GM23338 (cell line): ENCODE results near the gene VDAC1. TPM values are rescaled to one million over a fixed set of nuclear protein-coding genes. Genes with fewer than 3 reads are reported as not detected.
A peak's percentile ranks its signal among the peaks of the same experiment; 100 is the strongest.

Experiments used
- ATAC-seq: fragments of 200-7000 bp; cut with Tn5 transposase; 3 replicates; pipeline ENCODE4 v1.9.1; 2020
- DNase-seq: peaks from one replicate; pipeline ENCODE4 v3.0.0-alpha.2; 2015; ENCODE audit warnings: low spot score
- H2AFZ ChIP-seq: fragments of 200-600 bp; sonication (generic); 2 replicates; pipeline ENCODE4 v1.8.0; 2016; ENCODE audit warnings: antibody characterized with exemption, mild to moderate bottlenecking, moderate library complexity
- H3F3A ChIP-seq: fragments of 200-600 bp; sonication (generic); replicated peaks from 2 replicates; pipeline ENCODE4 v1.8.0; 2017; ENCODE audit warnings: antibody characterized with exemption, mixed run types, low read depth
- H3K27ac ChIP-seq: fragments of 200-600 bp; sonication (generic); 2 replicates; pipeline ENCODE4 v1.6.1; 2016; ENCODE audit warnings: low read depth
- H3K27me3 ChIP-seq: fragments of 200-600 bp; sonication (generic); 2 replicates; pipeline ENCODE4 v1.8.0; 2016; ENCODE audit warnings: mild to moderate bottlenecking, mixed run types, moderate library complexity; ENCODE audit not compliant: insufficient read depth
- H3K36me3 ChIP-seq: fragments of 200-600 bp; sonication (generic); 2 replicates; pipeline ENCODE4 v1.8.0; 2016; ENCODE audit warnings: mild to moderate bottlenecking; ENCODE audit not compliant: insufficient read depth
- H3K4me1 ChIP-seq: fragments of 200-600 bp; sonication (generic); 2 replicates; pipeline ENCODE4 v1.8.0; 2016; ENCODE audit warnings: mild to moderate bottlenecking, moderate library complexity; ENCODE audit not compliant: insufficient read depth
- H3K4me2 ChIP-seq: fragments of 200-600 bp; sonication (generic); 2 replicates; pipeline ENCODE4 v1.7.1; 2017; ENCODE audit warnings: mixed run types
- H3K4me3 ChIP-seq: fragments of 200-600 bp; sonication (generic); 2 replicates; pipeline ENCODE4 v1.6.1; 2016; ENCODE audit warnings: mixed run types
- H3K79me2 ChIP-seq: fragments of 200-600 bp; sonication (generic); replicated peaks from 2 replicates; pipeline ENCODE4 v1.8.0; 2017; ENCODE audit warnings: mild to moderate bottlenecking; ENCODE audit not compliant: insufficient read depth
- H3K9me2 ChIP-seq: fragments of 200-600 bp; sonication (generic); 2 replicates; pipeline ENCODE4 v1.8.0; 2017; ENCODE audit not compliant: insufficient read depth
- H4K20me1 ChIP-seq: fragments of 200-600 bp; sonication (generic); replicated peaks from 2 replicates; pipeline ENCODE4 v1.8.0; 2017; ENCODE audit warnings: mild to moderate bottlenecking; ENCODE audit not compliant: insufficient read depth
- H3K27ac Mint-ChIP-seq: 2 replicates; pipeline ENCODE4 v1.8.0; 2020; ENCODE audit warnings: inconsistent platforms, mild to moderate bottlenecking, moderate library complexity, mixed read lengths
- H3K27me3 Mint-ChIP-seq: 3 replicates; pipeline ENCODE4 v1.8.0; 2022; ENCODE audit warnings: low read depth, mild to moderate bottlenecking, moderate library complexity, mixed read lengths, inconsistent platforms; ENCODE audit not compliant: insufficient read depth, poor library complexity
- H3K36me3 Mint-ChIP-seq: 3 replicates; pipeline ENCODE4 v1.8.0; 2021; ENCODE audit warnings: low read depth, mild to moderate bottlenecking, inconsistent platforms, moderate library complexity, mixed read lengths
- H3K4me1 Mint-ChIP-seq: 3 replicates; pipeline ENCODE4 v1.8.0; 2020; ENCODE audit warnings: mild to moderate bottlenecking, inconsistent platforms, mixed read lengths
- H3K4me3 Mint-ChIP-seq: 3 replicates; pipeline ENCODE4 v1.8.0; 2021; ENCODE audit warnings: moderate library complexity, mild to moderate bottlenecking, inconsistent platforms, mixed read lengths
- H3K9me3 Mint-ChIP-seq: 3 replicates; pipeline ENCODE4 v1.8.0; 2020; ENCODE audit warnings: moderate library complexity, mild to moderate bottlenecking, inconsistent platforms, mixed read lengths
- CREB1 ChIP-seq: fragments of 250-450 bp; sonication (Bioruptor Pico); IDR thresholded peaks from 2 replicates; pipeline ENCODE4 v1.5.0; 2020; ENCODE audit warnings: low read depth, mild to moderate bottlenecking, moderate library complexity
- EZH2 ChIP-seq: fragments of 200-600 bp; sonication (generic); IDR thresholded peaks from one replicate; pipeline ENCODE4 v1.8.0; 2017; ENCODE audit warnings: antibody characterized with exemption, mild to moderate bottlenecking, low read depth; ENCODE audit not compliant: unreplicated experiment
- JUNB ChIP-seq: IDR thresholded peaks from one replicate; pipeline ENCODE4 v1.6.1; 2016; ENCODE audit warnings: antibody characterized with exemption; ENCODE audit not compliant: unreplicated experiment
- POLR2AphosphoS5 ChIP-seq: IDR thresholded peaks from 2 replicates; pipeline ENCODE4 v1.6.1; 2016; ENCODE audit warnings: antibody characterized with exemption, low read depth
- STAT1 ChIP-seq: IDR thresholded peaks from one replicate; pipeline ENCODE4 v1.6.1; 2016; ENCODE audit warnings: antibody characterized with exemption; ENCODE audit not compliant: unreplicated experiment
- ZNF114 ChIP-seq: fragments of 250-450 bp; sonication (Bioruptor Pico); IDR thresholded peaks from 2 replicates; pipeline ENCODE4 v1.5.0; 2020; ENCODE audit warnings: mild to moderate bottlenecking, moderate library complexity
- ZNF331 ChIP-seq: fragments of 250-450 bp; sonication (Bioruptor Pico); IDR thresholded peaks from 2 replicates; pipeline ENCODE4 v1.5.0; 2020; ENCODE audit warnings: low read depth, mild to moderate bottlenecking, moderate library complexity
- polyA plus RNA-seq: library from polyadenylated mRNA; unstranded; fragments of >200 nt; fragmentation: Nextera tagmentation; extraction: Ambion mirVana; gene quantifications from 2 replicates; pipeline ENCODE4 v1.2.1, GENCODE V29; 2016
- total RNA-seq: library from RNA; depleted of rRNA; stranded (reverse); fragments of >200 nt; shearing (Covaris generic); gene quantifications from 2 replicates; pipeline ENCODE4 v1.2.3, GENCODE V29; 2014
- TF ChIP-seq, protein P1 (sequence below): IDR thresholded peaks from one replicate; pipeline ENCODE4 v1.6.1; 2018; ENCODE audit warnings: antibody characterized with exemption; ENCODE audit not compliant: unreplicated experiment
- TF ChIP-seq, protein P2 (sequence below): IDR thresholded peaks from 2 replicates; pipeline ENCODE4 v1.6.1; 2016; ENCODE audit warnings: antibody characterized with exemption
- TF ChIP-seq, protein P3 (sequence below): fragments of 250-450 bp; sonication (Bioruptor Pico); IDR thresholded peaks from 2 replicates; pipeline ENCODE4 v1.5.0; 2020; ENCODE audit warnings: mild to moderate bottlenecking, moderate library complexity

Gene VDAC1
- total and polyA plus RNA-seq, 2 experiments from 2014 or later, result 300 to 329 TPM

DNA sequence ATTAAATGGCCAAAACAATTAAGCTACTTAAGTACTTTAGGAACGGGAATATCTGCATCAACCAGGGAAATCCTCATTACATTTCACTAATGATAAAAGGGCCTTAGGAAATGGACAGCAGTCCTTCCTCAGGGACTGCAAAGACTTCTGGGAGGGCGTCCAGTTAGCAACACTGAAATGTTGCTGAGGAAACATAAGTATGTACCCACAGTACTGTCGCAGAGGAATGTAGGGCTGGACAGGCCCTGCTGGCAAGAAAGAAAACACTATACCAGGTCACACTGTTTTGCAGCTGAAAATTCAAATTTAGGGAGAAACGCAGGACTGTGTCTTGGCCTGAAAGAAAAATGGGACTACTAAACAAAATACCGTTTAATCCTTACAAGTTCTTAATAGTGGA lies 37.7 kb downstream of the VDAC1 start:
- ATAC-seq, result no peak
- peaks cover 58% of the 10 kb centered on the region for H3K79me2 ChIP-seq
- no peak overlapping the region; the same call in 1 of the 2 replicates for H3K27ac Mint-ChIP-seq
- peaks cover 5% of the 10 kb centered on the region for H3K36me3 Mint-ChIP-seq
- peaks cover 8% of the 10 kb centered on the region; the same call in 1 of the 2 replicates for H3K36me3 ChIP-seq
- H3K27ac ChIP-seq, result peak overlapping the region; percentile 65; the same call in 1 of the 2 replicates
- H3K9me2 ChIP-seq, result no peaks in the 10 kb centered on the region
- H3K4me1 ChIP-seq, result no peaks in the 10 kb centered on the region; the same call in 1 of the 2 replicates
- peak overlapping the region; percentile 94 for H3K4me2 ChIP-seq
- H3K27me3 Mint-ChIP-seq, result peaks cover 14% of the 10 kb centered on the region
- no peak for DNase-seq
- H4K20me1 ChIP-seq, result no peaks in the 10 kb centered on the region
- peak overlapping the region; percentile 84 for H3K4me3 ChIP-seq
- H2AFZ ChIP-seq, result no peak overlapping the region
- peaks cover 7% of the 10 kb centered on the region; the same call in 1 of the 2 replicates for H3F3A ChIP-seq
- TF ChIP-seq ZNF331 (CRISPR knock-in tag) (no peak), EZH2 (no peak), JUNB (no peak), POLR2AphosphoS5 (no peak), CREB1 (CRISPR knock-in tag) (no peak), STAT1 (no peak)
- TF ChIP-seq, protein P1, sequence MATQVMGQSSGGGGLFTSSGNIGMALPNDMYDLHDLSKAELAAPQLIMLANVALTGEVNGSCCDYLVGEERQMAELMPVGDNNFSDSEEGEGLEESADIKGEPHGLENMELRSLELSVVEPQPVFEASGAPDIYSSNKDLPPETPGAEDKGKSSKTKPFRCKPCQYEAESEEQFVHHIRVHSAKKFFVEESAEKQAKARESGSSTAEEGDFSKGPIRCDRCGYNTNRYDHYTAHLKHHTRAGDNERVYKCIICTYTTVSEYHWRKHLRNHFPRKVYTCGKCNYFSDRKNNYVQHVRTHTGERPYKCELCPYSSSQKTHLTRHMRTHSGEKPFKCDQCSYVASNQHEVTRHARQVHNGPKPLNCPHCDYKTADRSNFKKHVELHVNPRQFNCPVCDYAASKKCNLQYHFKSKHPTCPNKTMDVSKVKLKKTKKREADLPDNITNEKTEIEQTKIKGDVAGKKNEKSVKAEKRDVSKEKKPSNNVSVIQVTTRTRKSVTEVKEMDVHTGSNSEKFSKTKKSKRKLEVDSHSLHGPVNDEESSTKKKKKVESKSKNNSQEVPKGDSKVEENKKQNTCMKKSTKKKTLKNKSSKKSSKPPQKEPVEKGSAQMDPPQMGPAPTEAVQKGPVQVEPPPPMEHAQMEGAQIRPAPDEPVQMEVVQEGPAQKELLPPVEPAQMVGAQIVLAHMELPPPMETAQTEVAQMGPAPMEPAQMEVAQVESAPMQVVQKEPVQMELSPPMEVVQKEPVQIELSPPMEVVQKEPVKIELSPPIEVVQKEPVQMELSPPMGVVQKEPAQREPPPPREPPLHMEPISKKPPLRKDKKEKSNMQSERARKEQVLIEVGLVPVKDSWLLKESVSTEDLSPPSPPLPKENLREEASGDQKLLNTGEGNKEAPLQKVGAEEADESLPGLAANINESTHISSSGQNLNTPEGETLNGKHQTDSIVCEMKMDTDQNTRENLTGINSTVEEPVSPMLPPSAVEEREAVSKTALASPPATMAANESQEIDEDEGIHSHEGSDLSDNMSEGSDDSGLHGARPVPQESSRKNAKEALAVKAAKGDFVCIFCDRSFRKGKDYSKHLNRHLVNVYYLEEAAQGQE, result no peak
- TF ChIP-seq, protein P2, sequence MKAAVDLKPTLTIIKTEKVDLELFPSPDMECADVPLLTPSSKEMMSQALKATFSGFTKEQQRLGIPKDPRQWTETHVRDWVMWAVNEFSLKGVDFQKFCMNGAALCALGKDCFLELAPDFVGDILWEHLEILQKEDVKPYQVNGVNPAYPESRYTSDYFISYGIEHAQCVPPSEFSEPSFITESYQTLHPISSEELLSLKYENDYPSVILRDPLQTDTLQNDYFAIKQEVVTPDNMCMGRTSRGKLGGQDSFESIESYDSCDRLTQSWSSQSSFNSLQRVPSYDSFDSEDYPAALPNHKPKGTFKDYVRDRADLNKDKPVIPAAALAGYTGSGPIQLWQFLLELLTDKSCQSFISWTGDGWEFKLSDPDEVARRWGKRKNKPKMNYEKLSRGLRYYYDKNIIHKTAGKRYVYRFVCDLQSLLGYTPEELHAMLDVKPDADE, result no peak
- no peaks in the 10 kb centered on the region for H3K27me3 ChIP-seq
- peak overlapping the region; percentile 97 for H3K4me3 Mint-ChIP-seq
- H3K4me1 Mint-ChIP-seq, result peaks cover 11% of the 10 kb centered on the region; the same call in 2 of the 3 replicates
- H3K9me3 Mint-ChIP-seq, result no peaks in the 10 kb centered on the region

DNA sequence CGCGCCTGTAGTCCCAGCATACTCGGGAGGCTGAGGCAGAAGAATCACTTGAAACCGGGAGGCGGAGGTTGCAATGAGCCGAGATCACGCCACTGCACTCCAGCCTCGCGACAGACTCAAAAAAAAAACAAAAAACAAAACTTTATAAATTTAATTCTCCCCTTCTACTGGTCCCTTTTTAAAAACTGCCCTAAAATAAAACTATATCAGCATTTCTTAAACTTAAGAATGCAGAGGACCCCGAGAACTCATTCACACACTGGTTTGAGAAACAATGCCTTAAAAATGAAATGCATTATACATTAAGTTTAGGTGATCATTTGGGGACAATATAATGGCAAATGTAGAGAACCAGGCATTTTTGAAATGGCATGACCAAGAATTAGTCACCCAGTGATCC lies 38.7 kb downstream of the VDAC1 start:
- Histone ChIP-seq H3K4me2 (no peak overlapping the region), H3K4me1 (no peaks in the 10 kb centered on the region; the same call in 1 of the 2 replicates), H3K27me3 (no peaks in the 10 kb centered on the region), H4K20me1 (no peaks in the 10 kb centered on the region; the same call in 1 of the 2 replicates), H2AFZ (no peak overlapping the region), H3K79me2 (peaks cover 66% of the 10 kb centered on the region), H3K27ac (no peak overlapping the region), H3K36me3 (no peaks in the 10 kb centered on the region), H3K9me2 (no peaks in the 10 kb centered on the region), H3F3A (peaks cover 7% of the 10 kb centered on the region; the same call in 1 of the 2 replicates), H3K4me3 (no peak overlapping the region)
- Mint-ChIP-seq H3K4me1 (peaks cover 11% of the 10 kb centered on the region; the same call in 2 of the 3 replicates), H3K9me3 (no peaks in the 10 kb centered on the region), H3K4me3 (no peak overlapping the region), H3K27me3 (peaks cover 10% of the 10 kb centered on the region), H3K27ac (no peak overlapping the region), H3K36me3 (no peaks in the 10 kb centered on the region; the same call in 2 of the 3 replicates)
- DNase-seq (no peak), ATAC-seq (no peak)
- TF ChIP-seq, protein P3, sequence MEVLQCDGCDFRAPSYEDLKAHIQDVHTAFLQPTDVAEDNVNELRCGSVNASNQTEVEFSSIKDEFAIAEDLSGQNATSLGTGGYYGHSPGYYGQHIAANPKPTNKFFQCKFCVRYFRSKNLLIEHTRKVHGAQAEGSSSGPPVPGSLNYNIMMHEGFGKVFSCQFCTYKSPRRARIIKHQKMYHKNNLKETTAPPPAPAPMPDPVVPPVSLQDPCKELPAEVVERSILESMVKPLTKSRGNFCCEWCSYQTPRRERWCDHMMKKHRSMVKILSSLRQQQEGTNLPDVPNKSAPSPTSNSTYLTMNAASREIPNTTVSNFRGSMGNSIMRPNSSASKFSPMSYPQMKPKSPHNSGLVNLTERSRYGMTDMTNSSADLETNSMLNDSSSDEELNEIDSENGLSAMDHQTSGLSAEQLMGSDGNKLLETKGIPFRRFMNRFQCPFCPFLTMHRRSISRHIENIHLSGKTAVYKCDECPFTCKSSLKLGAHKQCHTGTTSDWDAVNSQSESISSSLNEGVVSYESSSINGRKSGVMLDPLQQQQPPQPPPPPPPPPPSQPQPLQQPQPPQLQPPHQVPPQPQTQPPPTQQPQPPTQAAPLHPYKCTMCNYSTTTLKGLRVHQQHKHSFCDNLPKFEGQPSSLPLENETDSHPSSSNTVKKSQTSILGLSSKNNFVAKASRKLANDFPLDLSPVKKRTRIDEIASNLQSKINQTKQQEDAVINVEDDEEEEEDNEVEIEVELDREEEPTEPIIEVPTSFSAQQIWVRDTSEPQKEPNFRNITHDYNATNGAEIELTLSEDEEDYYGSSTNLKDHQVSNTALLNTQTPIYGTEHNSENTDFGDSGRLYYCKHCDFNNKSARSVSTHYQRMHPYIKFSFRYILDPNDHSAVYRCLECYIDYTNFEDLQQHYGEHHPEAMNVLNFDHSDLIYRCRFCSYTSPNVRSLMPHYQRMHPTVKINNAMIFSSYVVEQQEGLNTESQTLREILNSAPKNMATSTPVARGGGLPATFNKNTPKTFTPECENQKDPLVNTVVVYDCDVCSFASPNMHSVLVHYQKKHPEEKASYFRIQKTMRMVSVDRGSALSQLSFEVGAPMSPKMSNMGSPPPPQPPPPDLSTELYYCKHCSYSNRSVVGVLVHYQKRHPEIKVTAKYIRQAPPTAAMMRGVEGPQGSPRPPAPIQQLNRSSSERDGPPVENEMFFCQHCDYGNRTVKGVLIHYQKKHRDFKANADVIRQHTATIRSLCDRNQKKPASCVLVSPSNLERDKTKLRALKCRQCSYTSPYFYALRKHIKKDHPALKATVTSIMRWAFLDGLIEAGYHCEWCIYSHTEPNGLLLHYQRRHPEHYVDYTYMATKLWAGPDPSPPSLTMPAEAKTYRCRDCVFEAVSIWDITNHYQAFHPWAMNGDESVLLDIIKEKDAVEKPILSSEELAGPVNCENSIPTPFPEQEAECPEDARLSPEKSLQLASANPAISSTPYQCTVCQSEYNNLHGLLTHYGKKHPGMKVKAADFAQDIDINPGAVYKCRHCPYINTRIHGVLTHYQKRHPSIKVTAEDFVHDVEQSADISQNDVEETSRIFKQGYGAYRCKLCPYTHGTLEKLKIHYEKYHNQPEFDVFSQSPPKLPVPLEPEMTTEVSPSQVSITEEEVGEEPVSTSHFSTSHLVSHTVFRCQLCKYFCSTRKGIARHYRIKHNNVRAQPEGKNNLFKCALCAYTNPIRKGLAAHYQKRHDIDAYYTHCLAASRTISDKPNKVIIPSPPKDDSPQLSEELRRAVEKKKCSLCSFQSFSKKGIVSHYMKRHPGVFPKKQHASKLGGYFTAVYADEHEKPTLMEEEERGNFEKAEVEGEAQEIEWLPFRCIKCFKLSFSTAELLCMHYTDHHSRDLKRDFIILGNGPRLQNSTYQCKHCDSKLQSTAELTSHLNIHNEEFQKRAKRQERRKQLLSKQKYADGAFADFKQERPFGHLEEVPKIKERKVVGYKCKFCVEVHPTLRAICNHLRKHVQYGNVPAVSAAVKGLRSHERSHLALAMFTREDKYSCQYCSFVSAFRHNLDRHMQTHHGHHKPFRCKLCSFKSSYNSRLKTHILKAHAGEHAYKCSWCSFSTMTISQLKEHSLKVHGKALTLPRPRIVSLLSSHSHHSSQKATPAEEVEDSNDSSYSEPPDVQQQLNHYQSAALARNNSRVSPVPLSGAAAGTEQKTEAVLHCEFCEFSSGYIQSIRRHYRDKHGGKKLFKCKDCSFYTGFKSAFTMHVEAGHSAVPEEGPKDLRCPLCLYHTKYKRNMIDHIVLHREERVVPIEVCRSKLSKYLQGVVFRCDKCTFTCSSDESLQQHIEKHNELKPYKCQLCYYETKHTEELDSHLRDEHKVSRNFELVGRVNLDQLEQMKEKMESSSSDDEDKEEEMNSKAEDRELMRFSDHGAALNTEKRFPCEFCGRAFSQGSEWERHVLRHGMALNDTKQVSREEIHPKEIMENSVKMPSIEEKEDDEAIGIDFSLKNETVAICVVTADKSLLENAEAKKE (CRISPR knock-in tag), result no peak
- no peak for TF ChIP-seq ZNF114 (CRISPR knock-in tag)
